ENCODE data around the gene SMYD3.

GRCh38 chr1:246280551-246280950 is 226.5 kb downstream of the SMYD3 start:
- TF ChIP-seq CTCF (IDR thresholded peaks at IDR 0.05) (no peak), EP300 (IDR thresholded peaks at IDR 0.05) (no peak), POLR2A (IDR thresholded peaks at IDR 0.05) (no peak)
